HPDE6-E6E7 (cell line): ENCODE results near the gene GRM8.

Experiments used
- DNase-seq: peaks from one replicate; pipeline ENCODE4 v3.0.0; 2011; ENCODE audit warnings: missing footprints; ENCODE audit errors: extremely low spot score

Gene GRM8

GRCh38 chr7:126533715-126534114 lies 719.0 kb downstream of the GRM8 start:
- no peak for DNase-seq

- DNase-seq, result peak; percentile 3
These were observed 722.9 kb downstream of the GRM8 start for GRCh38 chr7:126529833-126530232.

- DNase-seq, result no peak
These were observed 723.5 kb downstream of the GRM8 start for GRCh38 chr7:126529254-126529653.

- no peak for DNase-seq
These were observed 726.8 kb downstream of the GRM8 start for GRCh38 chr7:126525906-126526305.

- DNase-seq, result no peak
These were observed 727.8 kb downstream of the GRM8 start for GRCh38 chr7:126524967-126525366.

- DNase-seq, result no peak
These were observed 741.7 kb downstream of the GRM8 start for GRCh38 chr7:126511046-126511445.

- no peak for DNase-seq
These were observed 751.1 kb downstream of the GRM8 start for GRCh38 chr7:126501617-126502016.

- DNase-seq, result no peak
These were observed 753.3 kb downstream of the GRM8 start for GRCh38 chr7:126499481-126499880.

- no peak for DNase-seq
These were observed 757.0 kb downstream of the GRM8 start for GRCh38 chr7:126495733-126496132.

GRCh38 chr7:126495001-126495400 lies 757.7 kb downstream of the GRM8 start:
- DNase-seq, result no peak

GRCh38 chr7:126493801-126494200 lies 758.9 kb downstream of the GRM8 start:
- no peak for DNase-seq

- DNase-seq, result no peak
These were observed 762.9 kb downstream of the GRM8 start for GRCh38 chr7:126489874-126490273.

GRCh38 chr7:126487728-126488442 lies 764.9 kb downstream of the GRM8 start:
- DNase-seq, result no peak

- no peak for DNase-seq
These were observed 765.9 kb downstream of the GRM8 start for GRCh38 chr7:126486806-126487205.

GRCh38 chr7:126485791-126486190 lies 767.0 kb downstream of the GRM8 start:
- DNase-seq, result no peak

GRCh38 chr7:126483972-126484371 lies 768.8 kb downstream of the GRM8 start:
- no peak for DNase-seq

- no peak for DNase-seq
These were observed 779.9 kb downstream of the GRM8 start for GRCh38 chr7:126472825-126473224.

- no peak for DNase-seq
These were observed 790.3 kb downstream of the GRM8 start for GRCh38 chr7:126462405-126462804.

GRCh38 chr7:126460664-126461063 lies 792.1 kb downstream of the GRM8 start:
- DNase-seq, result no peak

GRCh38 chr7:126453104-126453503 lies 799.6 kb downstream of the GRM8 start:
- DNase-seq, result no peak

- DNase-seq, result no peak
These were observed 802.5 kb downstream of the GRM8 start for GRCh38 chr7:126450269-126450671.

- no peak for DNase-seq
These were observed 803.0 kb downstream of the GRM8 start for GRCh38 chr7:126449611-126450268.

GRCh38 chr7:126447984-126448383 lies 804.8 kb downstream of the GRM8 start:
- no peak for DNase-seq

- no peak for DNase-seq
These were observed 806.8 kb downstream of the GRM8 start for GRCh38 chr7:126445991-126446390.
